Medulla oblongata (tissue), 1 donor: ENCODE data around the gene ATP10D.
"Not testable (repeated sequence)": the region's sequence is repeated elsewhere in the genome, so short reads cannot be mapped to it uniquely, and the experiment has no call there.

Source experiments
- DNase-seq: peaks from one replicate; pipeline ENCODE4 v3.0.0-alpha.2; 2015; ENCODE audit errors: extremely low spot score

ATP10D gene

DNA sequence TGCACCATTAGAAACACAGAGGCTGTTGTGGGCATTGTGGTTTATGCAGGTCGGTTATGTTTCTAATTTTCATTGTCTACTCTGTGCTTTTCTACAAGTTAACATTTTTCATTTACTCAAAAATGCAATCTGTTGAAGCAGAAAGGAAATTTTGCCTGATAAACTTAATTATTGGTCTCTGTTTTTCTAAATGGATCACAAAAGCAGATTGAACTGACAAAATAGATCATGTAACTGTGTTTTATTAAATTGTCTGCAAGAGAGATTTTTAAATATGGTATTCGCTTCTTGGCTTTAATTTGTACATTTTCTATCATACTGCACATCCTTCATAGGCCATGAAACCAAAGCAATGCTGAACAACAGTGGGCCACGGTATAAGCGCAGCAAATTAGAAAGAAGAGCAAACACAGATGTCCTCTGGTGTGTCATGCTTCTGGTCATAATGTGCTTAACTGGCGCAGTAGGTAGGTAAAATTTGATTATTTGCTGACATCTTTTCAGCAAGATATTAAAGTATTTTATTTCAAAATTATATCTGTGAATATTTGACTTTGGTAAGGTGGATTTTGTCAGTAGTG is 50.6 kb downstream of the ATP10D start:
- DNase-seq = no peak

DNA sequence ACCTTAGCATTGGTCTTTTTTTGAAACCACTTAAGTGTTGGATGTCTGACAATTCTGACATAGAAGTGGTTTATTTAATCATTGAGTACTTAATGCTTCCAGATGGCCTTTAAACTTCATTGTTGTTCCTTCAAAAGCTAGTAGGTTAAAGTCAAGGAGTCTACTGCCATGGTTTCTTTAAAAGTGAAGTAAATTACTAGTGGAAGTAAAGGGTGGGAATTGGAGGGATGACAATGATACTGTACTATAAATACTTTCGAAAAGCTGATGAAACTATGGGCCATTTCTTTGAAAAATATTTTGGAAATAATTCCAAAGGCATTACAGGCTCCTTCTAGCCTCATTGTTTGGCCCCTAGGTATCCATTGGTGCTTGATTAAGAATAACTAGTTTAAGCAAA is 51.9 kb downstream of the ATP10D start:
- DNase-seq = no peak

DNA sequence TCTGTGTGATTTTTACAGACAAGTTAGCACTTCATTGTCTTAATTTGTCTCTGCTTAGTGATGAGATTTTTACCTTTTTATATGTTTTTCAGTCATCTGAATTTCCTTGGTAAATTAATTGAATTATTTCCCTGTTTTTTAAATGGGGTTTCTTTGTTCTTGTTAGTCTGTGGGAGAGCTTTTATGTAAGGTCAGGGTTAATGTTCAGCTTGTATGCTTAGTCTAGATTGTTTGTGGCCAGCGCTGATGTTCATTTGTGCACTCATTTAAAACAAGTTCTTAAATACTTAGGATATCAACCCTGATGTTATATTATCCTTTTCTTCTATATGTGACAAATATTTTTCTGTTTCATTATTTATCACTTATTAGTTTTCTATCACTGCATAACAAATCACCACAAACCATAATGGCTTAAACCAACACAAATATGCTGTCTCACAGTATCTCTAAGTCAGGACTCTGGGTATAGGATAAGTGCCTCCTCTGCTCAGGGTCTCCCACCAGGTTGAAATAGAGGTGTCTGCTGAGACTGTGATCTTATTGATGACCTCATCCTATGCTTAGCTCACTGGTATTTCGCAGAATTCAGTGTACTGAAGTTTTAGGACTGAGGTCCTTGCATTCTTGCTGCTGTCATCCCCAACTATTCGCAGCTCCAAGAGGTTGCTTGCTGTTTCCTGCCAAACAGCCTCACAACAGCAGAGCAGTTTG is 53.2 kb downstream of the ATP10D start:
- no peak for DNase-seq

DNA sequence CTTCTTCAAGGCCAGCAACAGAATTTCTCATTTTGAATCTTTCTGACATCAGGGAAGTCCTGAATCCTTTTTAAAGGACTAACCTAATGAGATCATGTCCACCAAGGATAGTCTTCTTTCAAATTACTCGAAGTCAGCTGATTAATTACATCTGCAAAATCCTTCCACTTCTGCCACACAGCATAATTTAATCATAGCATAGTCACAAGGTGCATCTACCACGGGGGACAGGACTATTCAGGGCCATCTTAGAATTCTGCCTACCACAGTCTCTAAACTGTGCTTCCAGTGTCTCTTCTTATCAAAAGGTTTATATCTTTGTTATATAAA is 53.7 kb downstream of the ATP10D start:
- DNase-seq = no peak

DNA sequence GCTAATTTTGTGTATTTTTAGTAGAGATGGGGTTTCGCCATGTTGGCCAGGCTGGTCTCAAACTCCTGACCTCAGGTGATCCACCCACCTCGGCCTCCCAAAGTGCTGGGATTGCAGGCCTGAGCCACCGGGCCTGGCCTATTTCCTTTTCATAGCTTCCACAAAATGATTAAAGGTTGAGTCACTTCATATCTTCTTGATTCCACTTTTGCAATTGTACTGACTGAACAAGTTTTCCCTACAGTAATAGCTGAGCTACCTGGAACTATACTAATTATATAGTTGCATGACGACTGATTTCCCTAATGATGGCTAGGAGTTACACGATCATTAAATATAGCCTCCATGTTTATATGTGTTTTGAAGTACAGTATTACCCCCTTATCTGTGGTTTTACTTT is 57.6 kb downstream of the ATP10D start:
- DNase-seq = not testable (repeated sequence)

DNA sequence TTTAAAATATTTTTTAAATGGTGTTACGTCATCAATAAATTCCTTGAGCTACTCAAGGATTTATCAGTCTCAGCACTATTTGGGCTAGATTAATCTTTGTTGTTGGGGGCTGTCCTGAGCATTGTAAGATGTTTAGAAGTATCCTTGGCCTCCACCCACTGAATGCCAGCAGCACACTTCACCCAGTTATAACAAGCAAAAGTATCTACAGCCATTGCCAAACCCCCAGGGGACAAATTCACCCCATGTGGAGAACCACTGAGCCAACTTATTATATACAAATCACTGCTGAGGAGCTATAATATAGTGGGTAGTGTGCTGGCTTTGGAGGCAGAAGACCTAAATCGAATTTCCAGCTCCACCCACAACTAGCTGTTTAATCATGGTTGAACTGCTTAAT is 58.3 kb downstream of the ATP10D start:
- DNase-seq = no peak

DNA sequence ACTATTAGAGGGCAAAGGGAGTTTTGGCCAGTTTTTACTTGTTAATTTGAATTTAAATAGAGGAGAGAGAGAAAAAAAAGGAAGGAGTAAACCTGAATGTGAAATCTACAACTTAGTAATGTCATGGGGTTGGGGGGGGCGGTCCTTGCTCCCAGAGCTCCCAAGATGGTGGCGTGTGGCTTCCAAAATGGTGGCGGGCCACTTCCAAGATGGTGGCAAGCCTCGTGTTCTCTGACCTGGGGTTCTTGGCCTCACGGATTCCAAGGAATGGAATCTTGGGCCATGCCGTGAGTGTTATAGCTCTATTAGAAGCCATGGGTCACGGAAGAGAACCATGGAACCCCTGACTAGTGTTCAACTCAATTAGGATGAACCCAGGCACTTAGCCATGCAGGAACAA is 65.3 kb downstream of the ATP10D start:
- DNase-seq = not testable (repeated sequence)

DNA sequence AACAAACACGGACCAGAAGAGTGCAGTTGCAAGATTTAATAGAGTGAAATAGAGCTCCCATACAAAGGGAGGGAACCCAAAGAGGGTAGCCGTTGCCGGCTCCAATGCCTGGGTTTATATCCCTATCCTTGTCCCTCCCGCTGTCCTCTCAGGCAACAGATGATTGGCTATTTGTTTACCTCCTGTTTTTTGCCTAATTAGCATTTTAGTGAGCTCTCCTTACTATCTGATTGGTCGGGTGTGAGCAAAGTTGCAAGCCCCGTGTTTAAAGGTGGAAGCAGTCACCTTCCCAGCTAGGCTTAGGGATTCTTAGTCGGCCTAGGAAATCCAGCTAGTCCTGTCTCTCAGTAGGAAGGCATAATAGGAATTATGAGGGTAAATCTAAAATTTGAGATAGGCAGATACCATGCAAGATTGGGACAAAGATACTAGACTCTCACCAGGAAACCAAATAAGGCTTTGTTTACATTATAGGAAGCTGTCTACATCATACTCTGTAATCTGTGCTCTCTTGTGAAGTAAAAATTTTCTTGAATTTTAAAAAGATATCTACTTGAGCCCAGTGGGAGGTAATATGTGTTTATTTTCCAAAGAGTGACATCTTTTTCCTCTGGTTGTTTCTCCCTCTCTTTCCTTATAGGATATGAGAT is 65.9 kb downstream of the ATP10D start:
- DNase-seq = no peak

DNA sequence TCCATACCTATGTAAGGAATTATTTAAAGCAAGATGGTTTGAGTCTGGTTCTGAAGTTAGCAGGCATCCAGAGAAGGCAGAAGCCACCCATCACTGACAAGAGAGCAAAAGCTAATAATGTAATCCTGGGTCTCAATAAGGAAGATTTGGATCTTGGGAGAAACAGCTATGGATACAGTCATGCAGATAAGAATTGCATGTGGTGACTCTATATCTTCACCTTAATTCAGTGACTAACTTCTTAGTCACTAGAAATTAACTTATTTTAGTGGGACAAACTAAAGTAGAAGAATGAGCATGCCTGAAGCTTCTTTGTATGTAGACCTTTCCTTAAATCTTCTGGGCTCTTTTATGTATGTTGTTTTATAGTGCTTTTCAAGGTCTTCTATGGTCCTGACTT is 66.6 kb downstream of the ATP10D start:
- DNase-seq = no peak

DNA sequence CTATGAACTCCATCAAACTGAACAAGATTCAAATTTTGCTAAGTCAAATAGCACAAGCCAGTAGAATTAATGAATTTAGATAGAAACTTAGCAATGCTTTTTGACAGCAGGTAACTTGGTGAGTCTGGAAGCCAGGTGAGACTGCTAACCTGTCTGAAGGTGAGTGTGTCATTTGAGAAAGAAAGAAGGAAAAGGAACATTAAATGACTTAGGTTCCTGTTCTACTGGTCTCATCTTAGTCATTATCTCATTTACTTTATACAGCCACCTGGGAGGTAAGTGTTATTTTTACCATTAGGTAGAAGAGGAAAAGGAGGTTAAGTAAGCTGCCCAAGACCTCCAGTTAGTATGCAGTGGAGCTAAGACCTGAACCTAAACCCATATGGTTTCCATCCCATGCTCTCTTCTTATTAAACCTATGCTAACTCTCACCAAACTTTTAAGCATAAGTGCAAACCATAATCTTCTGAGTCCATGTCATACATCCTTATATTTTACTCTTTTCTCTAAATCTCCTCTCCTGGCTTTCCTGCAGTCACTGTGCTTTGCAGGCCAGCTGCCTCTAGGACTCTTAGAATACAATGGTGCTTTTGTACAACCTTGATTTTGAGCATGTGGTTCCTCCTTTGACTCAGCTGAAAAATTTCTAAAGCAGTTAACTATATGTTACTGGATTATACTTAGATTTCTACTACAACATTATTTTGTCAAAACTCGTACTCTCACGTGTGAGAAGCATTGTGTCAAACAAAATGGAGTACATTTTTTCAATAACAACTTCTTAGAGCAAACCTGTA is 68.5 kb downstream of the ATP10D start:
- peak; percentile 21 for DNase-seq

DNA sequence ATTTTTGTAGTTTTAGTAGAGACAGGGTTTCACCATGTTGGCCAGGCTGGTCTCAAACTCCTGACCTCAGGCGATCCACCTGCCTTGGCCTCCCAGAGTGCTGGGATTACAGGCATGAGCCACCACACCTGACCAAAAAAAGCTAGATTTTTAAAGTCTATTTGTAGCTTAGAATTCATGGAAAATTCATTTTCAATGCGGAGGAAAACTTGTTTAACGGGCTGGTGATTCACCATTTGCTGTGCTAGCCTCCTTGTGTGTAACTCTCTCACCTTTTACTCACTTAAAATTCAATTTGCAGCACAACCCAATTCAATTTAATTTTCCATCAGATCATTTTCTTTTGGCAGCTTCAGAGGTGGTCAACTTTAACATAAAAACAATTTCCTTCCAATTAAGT is 70.8 kb downstream of the ATP10D start:
- not testable (repeated sequence) for DNase-seq

DNA sequence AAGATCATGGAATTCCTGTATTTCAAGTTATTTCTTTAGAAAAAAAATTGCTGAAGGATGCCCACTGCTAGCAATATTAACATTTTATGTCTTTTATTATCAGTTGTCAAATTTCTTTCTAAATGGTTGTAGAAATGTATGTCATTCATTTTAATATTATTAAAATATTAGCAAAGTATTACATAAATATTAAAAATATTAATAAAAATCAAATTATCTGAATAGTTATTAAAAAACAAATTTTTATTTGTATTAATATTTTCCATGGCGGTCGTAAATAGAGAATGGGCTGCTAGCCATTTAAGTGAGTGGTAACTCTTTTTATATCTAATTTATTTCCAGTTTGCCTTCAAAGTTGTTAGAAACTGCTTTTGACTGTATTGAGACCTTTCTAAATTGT is 72.2 kb downstream of the ATP10D start:
- no peak for DNase-seq

DNA sequence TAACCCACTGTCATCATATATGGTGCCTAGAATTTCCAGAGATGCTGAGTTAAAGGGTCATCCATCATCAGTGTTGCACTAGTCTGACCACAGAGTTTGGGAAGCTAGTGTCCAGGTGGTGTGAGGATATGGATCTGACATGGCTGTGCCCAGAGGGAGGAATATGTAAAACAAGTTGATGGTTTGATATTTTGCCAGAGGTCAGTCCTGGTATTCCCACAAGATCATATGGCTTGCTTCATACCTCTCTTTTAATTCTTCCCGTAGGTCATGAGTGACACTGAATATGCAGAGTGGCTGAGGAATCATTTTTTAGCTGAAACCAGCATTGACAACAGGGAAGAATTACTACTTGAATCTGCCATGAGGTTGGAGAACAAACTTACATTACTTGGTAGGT is 75.6 kb downstream of the ATP10D start:
- DNase-seq = no peak

DNA sequence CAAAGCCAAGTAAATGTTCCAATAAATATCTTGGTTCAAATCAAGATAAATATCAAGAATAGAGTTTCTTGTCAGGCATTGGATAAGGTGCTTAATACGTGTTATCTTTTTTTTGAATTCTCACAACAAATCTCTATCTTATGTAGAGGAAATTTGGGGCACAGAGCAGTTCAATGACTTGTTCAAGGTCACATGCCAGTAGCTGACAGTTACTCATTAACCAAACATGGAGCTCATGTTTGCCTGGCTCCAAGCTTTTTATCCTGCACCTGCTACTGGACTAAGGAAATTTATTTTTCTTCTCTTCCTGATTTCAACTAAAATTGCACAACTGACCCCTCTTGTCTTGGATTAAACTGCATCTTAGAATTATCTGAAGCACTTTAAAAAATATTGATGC is 76.3 kb downstream of the ATP10D start:
- no peak for DNase-seq

DNA sequence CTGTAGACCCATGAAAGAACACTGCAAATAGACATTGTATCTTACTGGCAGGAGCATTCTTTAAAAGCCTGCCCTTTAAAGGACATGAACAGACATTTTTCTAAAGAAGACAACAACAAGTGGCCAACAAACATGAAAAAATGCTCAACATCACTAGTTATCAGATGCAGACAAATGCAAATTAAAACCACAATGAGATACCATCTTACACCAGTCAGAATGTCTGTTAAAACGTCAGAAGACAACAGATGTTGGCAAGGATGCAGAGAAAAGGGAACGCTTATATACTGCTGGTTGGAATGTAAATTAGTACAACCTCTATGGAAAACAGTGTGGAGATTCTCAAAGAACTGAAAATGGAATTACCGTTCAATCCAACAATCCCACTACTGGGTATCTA is 77.2 kb downstream of the ATP10D start:
- no peak for DNase-seq

DNA sequence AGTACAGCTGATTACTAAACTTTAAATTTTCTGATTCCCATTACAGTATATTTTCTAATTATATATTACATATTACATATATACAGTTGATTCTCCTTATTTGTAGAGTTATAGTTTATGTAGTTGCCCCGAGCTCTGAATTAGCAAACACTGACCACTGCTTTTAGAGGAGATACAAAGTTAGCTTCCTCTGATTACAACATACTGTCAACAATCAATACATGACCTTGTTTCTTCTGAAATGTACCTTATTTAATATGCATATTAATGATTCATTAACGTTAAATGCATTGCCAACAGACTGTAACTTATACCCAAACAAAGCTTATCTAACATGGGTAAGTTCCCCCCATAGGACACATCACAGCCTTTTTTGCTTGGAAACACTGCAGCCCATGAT is 81.5 kb downstream of the ATP10D start:
- no peak for DNase-seq

DNA sequence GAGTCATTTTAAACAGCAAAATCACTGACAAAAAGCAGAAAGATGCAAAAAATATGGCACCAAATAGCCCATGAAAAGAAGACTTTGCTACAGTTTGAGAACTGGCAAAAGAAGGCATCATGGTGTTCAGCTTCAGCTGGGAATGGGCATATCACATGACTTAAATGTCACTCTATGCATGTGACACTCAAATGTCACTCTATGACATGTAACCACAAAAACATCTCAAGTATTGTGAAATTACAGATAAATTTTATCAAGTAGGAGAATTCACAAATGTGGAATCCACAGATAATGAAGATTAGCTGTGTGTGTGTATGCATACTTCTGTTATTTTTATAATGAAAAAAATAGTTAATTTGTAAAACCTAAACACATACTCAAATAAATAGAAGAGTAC is 81.9 kb downstream of the ATP10D start:
- DNase-seq = no peak

DNA sequence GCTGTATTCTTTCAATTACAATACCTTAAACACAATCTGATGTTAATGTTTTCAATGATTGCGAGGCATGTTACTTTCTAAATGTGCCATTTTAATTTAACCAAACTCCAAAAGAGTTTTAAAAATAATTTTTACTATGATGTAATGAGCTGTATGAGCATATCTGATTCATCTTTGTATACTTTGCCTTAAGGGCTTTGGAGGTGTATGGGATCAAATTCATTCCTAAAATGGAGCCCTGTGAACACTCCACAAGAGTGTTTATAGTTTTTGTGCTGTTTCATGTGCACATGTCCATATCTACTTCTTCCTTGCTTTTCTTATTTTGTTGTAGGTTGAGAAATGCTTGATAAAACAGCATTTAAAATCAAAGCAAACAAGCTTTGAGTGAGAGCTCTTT is 82.4 kb downstream of the ATP10D start:
- no peak for DNase-seq

DNA sequence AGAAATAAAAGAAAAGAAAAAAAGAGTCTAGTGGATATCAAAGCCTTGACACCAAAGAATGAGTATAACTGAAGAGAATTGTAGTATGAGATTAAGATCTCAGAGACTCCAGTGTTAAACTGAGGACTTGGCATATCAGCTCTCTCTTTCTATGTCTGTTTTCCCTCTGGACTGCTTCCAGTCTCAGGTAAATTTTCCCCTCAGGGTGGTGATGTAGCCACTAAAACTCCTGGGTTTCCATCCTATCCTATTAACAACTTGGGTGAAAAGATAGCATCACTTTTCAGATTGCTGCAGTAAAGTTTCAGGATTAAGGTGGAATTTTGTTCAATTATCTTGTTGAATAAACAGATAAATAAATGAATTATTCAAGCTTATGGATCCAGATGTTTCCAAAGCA is 85.7 kb downstream of the ATP10D start:
- no peak for DNase-seq

DNA sequence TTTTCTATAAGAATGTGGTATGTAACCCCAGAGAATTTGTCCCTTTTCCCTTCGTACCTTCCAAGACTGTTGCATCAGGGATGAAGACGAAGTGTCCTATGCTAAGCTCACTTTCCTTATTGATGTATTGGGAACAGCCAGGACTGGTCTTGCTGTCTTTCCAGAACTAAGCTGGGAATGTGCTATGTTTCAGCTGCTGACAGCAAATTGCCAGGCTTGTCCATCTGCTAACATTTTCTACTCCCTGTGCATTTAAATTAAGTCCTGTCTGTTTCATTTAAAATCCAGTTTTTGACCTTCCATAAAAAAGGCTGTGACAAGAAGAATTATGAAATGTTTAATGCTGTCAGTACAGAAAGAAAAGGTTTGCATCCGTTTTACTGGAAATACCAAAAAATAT is 87.9 kb downstream of the ATP10D start:
- DNase-seq = no peak

DNA sequence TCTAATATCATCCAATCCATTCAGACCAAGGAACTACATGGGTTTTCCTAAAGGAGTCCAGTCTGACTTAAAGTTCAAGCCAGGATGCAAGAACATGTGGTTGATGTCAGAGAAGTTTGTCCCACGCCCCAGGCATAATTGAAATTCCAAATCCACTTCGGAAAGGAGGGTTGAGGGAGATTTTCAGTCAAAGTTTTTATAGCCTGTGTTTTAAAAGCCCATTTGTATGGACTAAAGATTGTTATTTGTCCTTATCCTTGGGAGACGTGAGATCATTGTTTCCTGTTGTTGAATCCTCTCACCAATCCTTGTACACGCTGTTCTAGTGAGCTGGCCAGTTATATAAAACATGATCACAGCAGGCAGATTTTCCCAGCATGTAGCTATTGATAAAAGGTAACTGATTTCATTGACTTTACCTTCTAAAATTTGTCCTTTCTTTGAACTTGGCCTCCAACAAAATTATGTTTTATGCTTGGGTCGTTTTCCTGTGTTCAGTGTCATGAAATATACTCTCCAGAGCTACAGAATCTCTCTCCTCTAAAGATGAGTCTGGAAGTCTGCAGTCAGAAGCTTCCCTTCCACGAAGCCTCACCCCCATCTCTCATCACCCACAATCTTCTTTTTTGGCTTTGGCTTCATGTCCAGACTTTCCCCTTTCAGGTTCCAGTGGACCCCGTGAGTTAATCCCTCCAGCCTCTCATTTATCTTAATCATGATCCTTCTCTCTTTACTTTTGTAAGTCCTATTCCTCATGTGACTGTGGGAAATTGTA is 92.9 kb downstream of the ATP10D start:
- DNase-seq = peak; percentile 5

DNA sequence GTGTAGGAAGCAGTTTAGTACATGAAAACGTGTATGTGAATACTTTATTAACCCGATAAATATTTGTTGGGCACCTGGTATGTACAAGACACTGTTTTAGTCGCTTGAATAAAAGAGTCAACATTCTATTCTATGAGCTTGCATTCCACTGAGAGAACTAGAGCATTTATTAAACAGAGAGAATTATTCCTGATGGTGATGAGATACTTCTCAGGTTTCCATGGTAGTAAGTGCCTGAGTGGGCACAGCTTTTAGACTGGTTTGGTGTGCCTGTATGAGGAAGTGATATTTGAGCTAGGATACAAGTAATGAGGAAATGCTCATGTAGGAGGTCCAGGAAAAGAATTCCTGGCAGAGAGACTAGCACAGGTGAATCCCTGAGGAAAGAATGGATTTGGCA is 94.2 kb downstream of the ATP10D start:
- DNase-seq = no peak
